K562 (cell line): ENCODE measurements around the gene TYMP. TPM values are rescaled to one million over a fixed set of nuclear protein-coding genes. Genes with fewer than 3 reads are reported as not detected.

Experiments used
- AFF4 ChIP-seq: sonication (generic); formaldehyde crosslinking; IDR thresholded peaks from 2 replicates; pipeline ENCODE4 v1.8.0; 2023; ENCODE audit warnings: mild to moderate bottlenecking, missing genetic modification reagents
- CREM ChIP-seq: IDR thresholded peaks from 2 replicates; pipeline ENCODE4 v1.6.1; 2014; ENCODE audit warnings: antibody characterized with exemption, low read depth
- E2F1 ChIP-seq: sonication (generic); formaldehyde crosslinking; IDR thresholded peaks from 2 replicates; pipeline ENCODE4 v1.8.1; 2023; ENCODE audit warnings: mild to moderate bottlenecking, missing genetic modification reagents, moderate library complexity
- HMG20A ChIP-seq: fragments of 450-650 bp; formaldehyde crosslinking; conservative IDR thresholded peaks from 2 replicates; pipeline ENCODE4 v1.4.0; 2020; ENCODE audit warnings: mild to moderate bottlenecking, mixed read lengths
- HNRNPUL1 ChIP-seq: fragments of 200-400 bp; formaldehyde crosslinking; IDR thresholded peaks from 2 replicates; pipeline ENCODE4 v1.6.1; 2017; ENCODE audit warnings: low read length
- NCOR1 ChIP-seq: fragments of 450-650 bp; IDR thresholded peaks from 2 replicates; pipeline ENCODE4 v1.6.1; 2016; ENCODE audit warnings: mild to moderate bottlenecking, moderate library complexity
- NRF1 ChIP-seq, 2 experiments: fragments of 450-650 bp; IDR thresholded peaks in 1 of 2; conservative IDR thresholded peaks in 1 of 2; 2 replicates each; pipeline ENCODE4 v1.6.1; 2014; ENCODE audit warnings: mild to moderate bottlenecking in 2 of 2
- PCBP1 ChIP-seq: fragments of 200-400 bp; formaldehyde crosslinking; IDR thresholded peaks from 2 replicates; pipeline ENCODE4 v1.6.1; 2018; ENCODE audit warnings: mild to moderate bottlenecking, low read depth, low read length; ENCODE audit not compliant: poor library complexity, severe bottlenecking
- PHB ChIP-seq: fragments of 250-450 bp; sonication (Bioruptor Pico); IDR thresholded peaks from 2 replicates; pipeline ENCODE4 v1.5.0; 2021
- PHF21A ChIP-seq: fragments of 450-650 bp; IDR thresholded peaks from 2 replicates; pipeline ENCODE4 v1.6.1; 2017; ENCODE audit warnings: low read depth, borderline replicate concordance
- POLR2A ChIP-seq: fragments of 450-650 bp; conservative IDR thresholded peaks from 2 replicates; pipeline ENCODE4 v1.6.1; 2016
- RAD51 ChIP-seq: fragments of 450-650 bp; IDR thresholded peaks from 2 replicates; pipeline ENCODE4 v1.7.1; 2016; ENCODE audit warnings: low read depth, mild to moderate bottlenecking, borderline replicate concordance
- SAFB ChIP-seq: fragments of 200-400 bp; formaldehyde crosslinking; IDR thresholded peaks from 2 replicates; pipeline ENCODE4 v1.6.1; 2017; ENCODE audit warnings: low read depth, low read length, borderline replicate concordance
- SRSF7 ChIP-seq: fragments of 200-400 bp; formaldehyde crosslinking; optimal IDR thresholded peaks from 2 replicates; pipeline ENCODE3; 2017; ENCODE audit warnings: mild to moderate bottlenecking, low read depth, low read length
- TBP ChIP-seq: optimal IDR thresholded peaks from 2 replicates; pipeline ENCODE3; 2011; ENCODE audit warnings: low read depth, low read length, improper control_type of control experiment
- USF2 ChIP-seq: sonication (generic); formaldehyde crosslinking; IDR thresholded peaks from 2 replicates; pipeline ENCODE4 v1.5.0; 2020; ENCODE audit warnings: missing genetic modification reagents
- VEZF1 ChIP-seq: fragments of 200-800 bp; sonication (Bioruptor generic); IDR thresholded peaks from 2 replicates; pipeline ENCODE4 v1.6.1; 2017; ENCODE audit warnings: missing genetic modification characterization, missing compliant biosample characterization
- ZBTB34 ChIP-seq: fragments of 250-450 bp; sonication (Bioruptor Pico); IDR thresholded peaks from 2 replicates; pipeline ENCODE4 v1.8.0; 2021; ENCODE audit warnings: mild to moderate bottlenecking, moderate library complexity
- ZNF143 ChIP-seq: sonication (generic); formaldehyde crosslinking; IDR thresholded peaks from 2 replicates; pipeline ENCODE4 v1.9.0; 2022; ENCODE audit warnings: mild to moderate bottlenecking, missing genetic modification reagents
- ZNF316 ChIP-seq: fragments of 450-650 bp; IDR thresholded peaks from 2 replicates; pipeline ENCODE4 v1.6.1; 2016
- polyA plus RNA-seq, 8 experiments: library from polyadenylated mRNA; depleted of rRNA in 4 of 8; stranded (reverse) in 5 of 8; unstranded in 3 of 8; fragments of >200 nt; fragmentation: Nextera tagmentation in 2 of 8; fragmentation: Illumina TruSeq in 1 of 8; extraction: Ambion mirVana in 2 of 8; extraction: Trizol in 1 of 8; gene quantifications; 2 replicates each; pipeline versions ENCODE4 v1.2.1 to v1.2.3, GENCODE V29; 2011 to 2014; ENCODE audit warnings: inconsistent platforms in 1 of 8, missing spikeins in 1 of 8
- total RNA-seq, 7 experiments: library from RNA; depleted of rRNA in 6 of 7; stranded (reverse); fragments of >200 nt in 6 of 7; fragmentation: Illumina TruSeq in 2 of 7; extraction: Trizol in 2 of 7; gene quantifications; 2 replicates each; pipeline versions ENCODE4 v1.2.1 to v1.2.3, GENCODE V29; 2011 to 2021; ENCODE audit warnings: low replicate concordance in 1 of 7

Gene TYMP
- total and polyA plus RNA-seq, 9 of the 15 experiments (the other 6 are each of a cell fraction or from before 2014, with no cell fraction given): 0.03 to 4.0 (median 2.4) TPM; not detected in 4

- peak; percentile 97 for TF ChIP-seq USF2 (CRISPR knock-in tag)
- TF ChIP-seq CREM: peak; percentile 25
- no peak for TF ChIP-seq HMG20A
- peak; percentile 64 for TF ChIP-seq SAFB
- peak; percentile 88 for TF ChIP-seq POLR2A
- TF ChIP-seq ZBTB34 (CRISPR knock-in tag): no peak
- TF ChIP-seq PHB: 0 out of 2 replicates have a peak, but pooled peaks have one; percentile 17
- TF ChIP-seq TBP: peak; percentile 64
- peak; percentile 99 for TF ChIP-seq NRF1 (conservative IDR thresholded peaks at IDR 0.05 in 1 of 2, IDR thresholded peaks at IDR 0.05 in 1 of 2)
- TF ChIP-seq SRSF7: no peak
- peak; percentile 56; the same call in 1 of the 2 replicates for TF ChIP-seq ZNF316
- TF ChIP-seq RAD51: peak; percentile 97
- TF ChIP-seq AFF4 (CRISPR knock-in tag): peak; percentile 77
- TF ChIP-seq HNRNPUL1: no peak
- peak; percentile 81 for TF ChIP-seq PCBP1
- peak; percentile 61; the same call in 1 of the 2 replicates for TF ChIP-seq VEZF1 (CRISPR knock-in tag)
- no peak for TF ChIP-seq PHF21A
- TF ChIP-seq NCOR1: 0 out of 2 replicates have a peak, but pooled peaks have one; percentile 8
- peak; percentile 83; the same call in 1 of the 2 replicates for TF ChIP-seq E2F1 (CRISPR knock-in tag)
- peak; percentile 71 for TF ChIP-seq ZNF143 (CRISPR knock-in tag)
These were observed 4.5 kb downstream of the TYMP start, which contains the start of gene SCO2 (continued) for GRCh38 chr22:50525104-50525857.
